Activated CD4-positive, alpha-beta memory T cell treated with anti-CD3 and anti-CD28 coated beads for 36 hours (primary cell): ENCODE measurements around the gene ARFRP1. TPM values are rescaled to one million over a fixed set of nuclear protein-coding genes. Genes with fewer than 3 reads are reported as not detected.
"Not testable (repeated sequence)": the region's sequence is repeated elsewhere in the genome, so short reads cannot be mapped to it uniquely, and the experiment has no call there.

Experiments
- CTCF ChIA-PET: fragments of 350-600 bp; sonication (Branson Sonifier 250); formaldehyde crosslinking; loops from one replicate; lab custom pipeline; 2021; ENCODE audit warnings: antibody characterized with exemption, inconsistent platforms; lab: Charles Lee
- POLR2A ChIA-PET: fragments of 350-600 bp; sonication (Branson Sonifier 250); formaldehyde crosslinking; loops from one replicate; lab custom pipeline; 2021; ENCODE audit warnings: antibody characterized with exemption; lab: Charles Lee
- DNase-seq: peaks from one replicate; pipeline ENCODE4 v3.0.0-alpha.2; 2020
- H3K27ac Mint-ChIP-seq: one replicate; pipeline ENCODE4 v1.8.0; 2021; ENCODE audit warnings: mixed read lengths
- H3K27me3 Mint-ChIP-seq: one replicate; pipeline ENCODE4 v1.8.0; 2021; ENCODE audit warnings: mixed read lengths
- H3K36me3 Mint-ChIP-seq: one replicate; pipeline ENCODE4 v1.8.0; 2021; ENCODE audit warnings: mixed read lengths
- H3K4me1 Mint-ChIP-seq: one replicate; pipeline ENCODE4 v1.8.0; 2021; ENCODE audit warnings: low read depth, mixed read lengths
- H3K4me3 Mint-ChIP-seq: one replicate; pipeline ENCODE4 v1.8.0; 2021; ENCODE audit warnings: mild to moderate bottlenecking, mixed read lengths
- H3K9me3 Mint-ChIP-seq: one replicate; pipeline ENCODE4 v1.8.0; 2021; ENCODE audit warnings: mixed read lengths
- intact Hi-C: fragments of 100-400 bp; cut with micrococcal nuclease; formaldehyde crosslinking; loops from one replicate; pipeline ENCODE4 v1.15.1; 2023
- total RNA-seq, 2 experiments: library from RNA; stranded (reverse); gene quantifications; one replicate each; pipeline ENCODE4 v1.2.3, GENCODE V29; 2021

ARFRP1 gene
- total RNA-seq, 2 experiments from 2014 or later: 54.6 to 58.4 TPM

DNA sequence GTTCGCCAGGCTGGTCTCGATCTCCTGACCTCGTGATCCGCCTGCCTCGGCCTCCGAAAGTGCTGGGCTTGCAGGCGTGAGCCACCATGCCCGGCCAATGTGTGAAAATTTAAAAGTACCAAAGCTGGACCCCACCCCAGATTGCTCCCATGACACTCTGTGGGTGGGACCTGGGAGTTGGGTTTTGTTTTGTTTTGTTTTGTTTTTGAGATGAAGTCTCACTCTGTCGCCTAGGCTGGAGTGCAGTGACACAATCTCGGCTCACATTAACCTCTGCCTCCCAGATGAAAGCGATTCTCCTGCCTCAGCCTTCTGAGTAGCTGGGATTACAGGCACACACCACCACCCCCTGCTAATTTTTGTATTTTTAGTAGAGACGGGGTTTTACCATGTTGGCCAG is 36.1 kb downstream of the ARFRP1 start:
- CTCF ChIA-PET, intact Hi-C loops: not testable (repeated sequence)

DNA sequence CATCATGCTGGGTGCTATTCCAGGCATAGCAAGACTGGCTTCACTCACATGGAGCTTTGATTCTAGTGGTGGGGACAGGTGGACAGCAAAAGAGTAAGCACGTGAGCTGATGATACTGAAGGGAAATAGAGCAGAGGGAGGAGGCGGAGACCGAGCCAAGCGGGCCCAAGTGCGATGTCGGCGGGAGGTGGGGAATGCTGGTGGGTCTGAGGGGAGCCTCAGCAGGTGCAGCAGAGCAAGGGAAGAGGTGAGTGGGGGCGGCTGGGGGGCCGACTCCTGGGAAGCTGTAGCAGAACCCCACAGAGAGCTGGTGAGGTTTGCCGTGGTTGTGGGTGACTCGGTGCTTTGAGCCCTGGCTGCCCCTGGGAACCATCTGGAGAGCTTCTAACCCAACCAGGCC is 39.4 kb downstream of the ARFRP1 start:
- peaks cover 29% of the 10 kb centered on the region for H3K36me3 Mint-ChIP-seq
- H3K27me3 Mint-ChIP-seq: no peaks in the 10 kb centered on the region
- CTCF ChIA-PET: interaction anchor here (0.6 to 0.9 kb wide), 2 partner anchors 10 to 131 kb away, joined by 3 to 4 read pairs; partner anchors contain the start of genes PTK6 and RTEL1
- H3K27ac Mint-ChIP-seq: no peak overlapping the region
- DNase-seq: no peak
- POLR2A ChIA-PET: no interaction called here
- H3K4me3 Mint-ChIP-seq: no peak overlapping the region
- no peaks in the 10 kb centered on the region for H3K4me1 Mint-ChIP-seq
- intact Hi-C loops: no loop called here
- no peaks in the 10 kb centered on the region for H3K9me3 Mint-ChIP-seq

More for the DNA sequence above, 36.1 kb downstream of the ARFRP1 start:
- H3K27ac Mint-ChIP-seq, H3K9me3 Mint-ChIP-seq, POLR2A ChIA-PET, H3K4me3 Mint-ChIP-seq, DNase-seq, H3K4me1 Mint-ChIP-seq, H3K27me3 Mint-ChIP-seq: not testable (repeated sequence)
- peaks cover 28% of the 10 kb centered on the region for H3K36me3 Mint-ChIP-seq

GRCh38 chr20:63667858-63668257 is 39.9 kb downstream of the ARFRP1 start:
- no peak for DNase-seq
- intact Hi-C loops: no loop called here
- Mint-ChIP-seq H3K4me1 (no peaks in the 10 kb centered on the region), H3K9me3 (no peaks in the 10 kb centered on the region), H3K27me3 (no peaks in the 10 kb centered on the region), H3K4me3 (no peak overlapping the region), H3K27ac (no peak overlapping the region), H3K36me3 (peaks cover 29% of the 10 kb centered on the region)
- CTCF ChIA-PET: no interaction called here
- POLR2A ChIA-PET: no interaction called here

- DNase-seq: no peak
- no peaks in the 10 kb centered on the region for H3K27me3 Mint-ChIP-seq
- ChIA-PET CTCF (no interaction called here), POLR2A (no interaction called here)
- H3K36me3 Mint-ChIP-seq: peaks cover 34% of the 10 kb centered on the region
- H3K4me3 Mint-ChIP-seq: no peak overlapping the region
- no peaks in the 10 kb centered on the region for H3K4me1 Mint-ChIP-seq
- no peaks in the 10 kb centered on the region for H3K9me3 Mint-ChIP-seq
- intact Hi-C loops: no loop called here
- H3K27ac Mint-ChIP-seq: no peak overlapping the region
Observed at GRCh38 chr20:63665708-63666107, 42.1 kb downstream of the ARFRP1 start.

GRCh38 chr20:63664861-63665594 is 42.7 kb downstream of the ARFRP1 start:
- POLR2A ChIA-PET: no interaction called here
- H3K4me1 Mint-ChIP-seq: peaks cover under 1% of the 10 kb centered on the region
- no peak overlapping the region for H3K4me3 Mint-ChIP-seq
- intact Hi-C loops: no loop called here
- peaks cover 36% of the 10 kb centered on the region for H3K36me3 Mint-ChIP-seq
- H3K27ac Mint-ChIP-seq: no peak overlapping the region
- CTCF ChIA-PET: no interaction called here
- no peak for DNase-seq
- no peaks in the 10 kb centered on the region for H3K9me3 Mint-ChIP-seq
- H3K27me3 Mint-ChIP-seq: no peaks in the 10 kb centered on the region

- ChIA-PET POLR2A (no interaction called here), CTCF (no interaction called here)
- peaks cover 8% of the 10 kb centered on the region for H3K4me1 Mint-ChIP-seq
- H3K9me3 Mint-ChIP-seq: no peaks in the 10 kb centered on the region
- no peak overlapping the region for H3K27ac Mint-ChIP-seq
- H3K27me3 Mint-ChIP-seq: no peaks in the 10 kb centered on the region
- no peak for DNase-seq
- intact Hi-C loops: no loop called here
- H3K36me3 Mint-ChIP-seq: peaks cover 39% of the 10 kb centered on the region
- no peak overlapping the region for H3K4me3 Mint-ChIP-seq
Observed at GRCh38 chr20:63664143-63664851, 43.5 kb downstream of the ARFRP1 start.

GRCh38 chr20:63663332-63664066 is 44.3 kb downstream of the ARFRP1 start:
- no peaks in the 10 kb centered on the region for H3K27me3 Mint-ChIP-seq
- intact Hi-C loops: no loop called here
- no peak for DNase-seq
- peaks cover 16% of the 10 kb centered on the region for H3K4me1 Mint-ChIP-seq
- CTCF ChIA-PET: interaction anchor here (0.6 kb wide), 1 partner anchor 394 kb away, joined by 3 read pairs; no protein-coding TSS in a partner anchor
- no peak overlapping the region for H3K4me3 Mint-ChIP-seq
- H3K27ac Mint-ChIP-seq: no peak overlapping the region
- no peaks in the 10 kb centered on the region for H3K9me3 Mint-ChIP-seq
- POLR2A ChIA-PET: no interaction called here
- peaks cover 32% of the 10 kb centered on the region for H3K36me3 Mint-ChIP-seq

- H3K9me3 Mint-ChIP-seq: no peaks in the 10 kb centered on the region
- H3K27me3 Mint-ChIP-seq: no peaks in the 10 kb centered on the region
- POLR2A ChIA-PET: interaction anchor here (1.4 kb wide), 1 partner anchor 9 kb away, joined by 3 read pairs; the partner anchor contains the start of gene STMN3
- DNase-seq: no peak
- peaks cover 27% of the 10 kb centered on the region for H3K36me3 Mint-ChIP-seq
- H3K27ac Mint-ChIP-seq: no peak overlapping the region
- CTCF ChIA-PET: interaction anchor here (0.6 kb wide), 1 partner anchor 394 kb away, joined by 3 read pairs; no protein-coding TSS in a partner anchor
- intact Hi-C loops: no loop called here
- peaks cover 17% of the 10 kb centered on the region for H3K4me1 Mint-ChIP-seq
- H3K4me3 Mint-ChIP-seq: no peak overlapping the region
Observed at GRCh38 chr20:63662813-63663189, 45.0 kb downstream of the ARFRP1 start.

GRCh38 chr20:63661959-63662812 is 45.6 kb downstream of the ARFRP1 start:
- no peak overlapping the region for H3K27ac Mint-ChIP-seq
- peaks cover 17% of the 10 kb centered on the region for H3K4me1 Mint-ChIP-seq
- peaks cover 24% of the 10 kb centered on the region for H3K36me3 Mint-ChIP-seq
- ChIA-PET POLR2A (interaction anchor here (1.4 kb wide), 1 partner anchor 9 kb away, joined by 3 read pairs; the partner anchor contains the start of gene STMN3), CTCF (interaction anchor here (0.6 to 1.2 kb wide), 2 partner anchors 79 to 124 kb away, joined by 3 read pairs; no protein-coding TSS in a partner anchor)
- no peaks in the 10 kb centered on the region for H3K9me3 Mint-ChIP-seq
- intact Hi-C loops: no loop called here
- no peaks in the 10 kb centered on the region for H3K27me3 Mint-ChIP-seq
- no peak overlapping the region for H3K4me3 Mint-ChIP-seq
- DNase-seq: no peak

DNA sequence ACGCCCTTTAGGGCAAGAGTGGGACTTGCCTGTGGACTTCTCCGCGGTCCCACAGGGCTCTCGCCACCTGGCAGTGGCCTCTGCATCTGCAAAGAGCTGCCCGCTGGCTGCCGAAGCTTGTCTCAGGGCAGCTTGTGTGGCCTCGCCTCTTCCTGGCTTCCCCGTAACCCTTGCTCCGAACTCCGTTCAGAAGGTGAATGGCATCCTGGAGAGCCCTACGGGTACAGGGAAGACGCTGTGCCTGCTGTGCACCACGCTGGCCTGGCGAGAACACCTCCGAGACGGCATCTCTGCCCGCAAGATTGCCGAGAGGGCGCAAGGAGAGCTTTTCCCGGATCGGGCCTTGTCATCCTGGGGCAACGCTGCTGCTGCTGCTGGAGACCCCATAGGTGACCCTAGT is 46.7 kb downstream of the ARFRP1 start:
- H3K27me3 Mint-ChIP-seq: no peaks in the 10 kb centered on the region
- ChIA-PET CTCF (interaction anchor here (0.7 to 1.2 kb wide), 2 partner anchors 123 to 125 kb away, joined by 3 read pairs; no protein-coding TSS in a partner anchor), POLR2A (interaction anchor here (1.4 kb wide), 1 partner anchor 7 kb away, joined by 3 read pairs; the partner anchor contains the start of gene STMN3)
- H3K9me3 Mint-ChIP-seq: no peaks in the 10 kb centered on the region
- DNase-seq: no peak
- no peak overlapping the region for H3K27ac Mint-ChIP-seq
- H3K4me1 Mint-ChIP-seq: peaks cover 17% of the 10 kb centered on the region
- peaks cover 22% of the 10 kb centered on the region for H3K36me3 Mint-ChIP-seq
- H3K4me3 Mint-ChIP-seq: no peak overlapping the region
- intact Hi-C loops: no loop called here

- Mint-ChIP-seq H3K36me3 (peaks cover 18% of the 10 kb centered on the region), H3K4me1 (peaks cover 17% of the 10 kb centered on the region), H3K4me3 (no peak overlapping the region), H3K27me3 (no peaks in the 10 kb centered on the region), H3K9me3 (no peaks in the 10 kb centered on the region), H3K27ac (no peak overlapping the region)
- intact Hi-C loops: no loop called here
- ChIA-PET CTCF (interaction anchor here (0.7 kb wide), 1 partner anchor 123 kb away, joined by 3 read pairs; no protein-coding TSS in a partner anchor), POLR2A (no interaction called here)
- DNase-seq: no peak
Observed at GRCh38 chr20:63660622-63661021, 47.2 kb downstream of the ARFRP1 start.
